H9 (cell line): ENCODE results near the gene SGTB. TPM values are rescaled to one million over a fixed set of nuclear protein-coding genes. Genes with fewer than 3 reads are reported as not detected.

ENCODE experiments used
- DNase-seq: peaks from one replicate; pipeline ENCODE4 v3.0.0-alpha.2; 2017
- H2AFZ ChIP-seq: one replicate; pipeline ENCODE4 v1.6.1; 2013; ENCODE audit warnings: mild to moderate bottlenecking, low read length, control low read depth, moderate library complexity
- H2AK5ac ChIP-seq: 2 replicates; pipeline ENCODE4 v1.6.1; 2013; ENCODE audit warnings: low read length, control low read depth, mixed read lengths; ENCODE audit not compliant: insufficient read length
- H2BK120ac ChIP-seq: one replicate; pipeline ENCODE4 v1.6.1; 2013; ENCODE audit warnings: low read depth, mild to moderate bottlenecking, low read length, control low read depth, inconsistent platforms; ENCODE audit not compliant: poor library complexity, severe bottlenecking
- H2BK12ac ChIP-seq: 2 replicates; pipeline ENCODE4 v1.6.1; 2013; ENCODE audit warnings: low read length, control low read depth, mixed read lengths, low read depth; ENCODE audit not compliant: insufficient read length
- H2BK15ac ChIP-seq: 2 replicates; pipeline ENCODE4 v1.6.1; 2013; ENCODE audit warnings: low read depth, low read length, control low read depth
- H2BK20ac ChIP-seq: one replicate; pipeline ENCODE4 v1.6.1; 2013; ENCODE audit warnings: low read depth, mild to moderate bottlenecking, low read length, control low read depth, inconsistent platforms; ENCODE audit not compliant: poor library complexity, severe bottlenecking
- H2BK5ac ChIP-seq: 2 replicates; pipeline ENCODE4 v1.6.1; 2013; ENCODE audit warnings: low read length, control low read depth, mixed read lengths; ENCODE audit not compliant: insufficient read length
- H3K14ac ChIP-seq: 2 replicates; pipeline ENCODE4 v1.6.1; 2013; ENCODE audit warnings: low read length, control low read depth; ENCODE audit not compliant: insufficient read depth
- H3K18ac ChIP-seq: 2 replicates; pipeline ENCODE4 v1.6.1; 2013; ENCODE audit warnings: low read depth, mild to moderate bottlenecking, mixed read lengths, low read length, control low read depth; ENCODE audit not compliant: insufficient read length
- H3K23ac ChIP-seq: 2 replicates; pipeline ENCODE4 v1.6.1; 2013; ENCODE audit warnings: low read length, control low read depth, mixed read lengths, low read depth; ENCODE audit not compliant: insufficient read length
- H3K23me2 ChIP-seq: 2 replicates; pipeline ENCODE4 v1.6.1; 2013; ENCODE audit warnings: low read depth, mild to moderate bottlenecking, mixed read lengths, low read length, control low read depth; ENCODE audit not compliant: insufficient read length, poor library complexity, severe bottlenecking
- H3K27ac ChIP-seq: 2 replicates; pipeline ENCODE4 v1.5.1; 2013; ENCODE audit warnings: low read length, control low read depth, mixed read lengths, low read depth; ENCODE audit not compliant: insufficient read length
- H3K27me3 ChIP-seq: 2 replicates; pipeline ENCODE4 v1.6.1; 2013; ENCODE audit warnings: low read length, control low read depth, inconsistent platforms; ENCODE audit not compliant: insufficient read depth
- H3K4ac ChIP-seq: 2 replicates; pipeline ENCODE4 v1.6.1; 2013; ENCODE audit warnings: low read depth, mild to moderate bottlenecking, control low read depth, inconsistent platforms, low read length, moderate library complexity
- H3K4me1 ChIP-seq: 2 replicates; pipeline ENCODE4 v1.6.1; 2013; ENCODE audit warnings: low read length, control low read depth, inconsistent platforms; ENCODE audit not compliant: insufficient read depth
- H3K4me2 ChIP-seq: 2 replicates; pipeline ENCODE4 v1.6.1; 2013; ENCODE audit warnings: low read length, control low read depth, mixed read lengths; ENCODE audit not compliant: insufficient read length, insufficient read depth
- H3K56ac ChIP-seq: 2 replicates; pipeline ENCODE4 v1.6.1; 2013; ENCODE audit warnings: low read depth, mild to moderate bottlenecking, mixed read lengths, low read length, control low read depth; ENCODE audit not compliant: insufficient read length
- H3K79me1 ChIP-seq: 2 replicates; pipeline ENCODE4 v1.6.1; 2013; ENCODE audit warnings: low read depth, mild to moderate bottlenecking, moderate library complexity, low read length, control low read depth, inconsistent platforms; ENCODE audit not compliant: insufficient read depth, poor library complexity, severe bottlenecking
- H3K79me2 ChIP-seq: 2 replicates; pipeline ENCODE4 v1.6.1; 2013; ENCODE audit warnings: low read length, control low read depth, inconsistent platforms; ENCODE audit not compliant: insufficient read depth
- H3K9ac ChIP-seq: 2 replicates; pipeline ENCODE4 v1.6.1; 2013; ENCODE audit warnings: low read length, control low read depth, mixed read lengths; ENCODE audit not compliant: insufficient read length; ENCODE audit errors: extremely low read depth
- H3K9me3 ChIP-seq: one replicate; pipeline ENCODE4 v1.6.1; 2013; ENCODE audit warnings: low read depth, low read length, inconsistent platforms; ENCODE audit not compliant: control insufficient read depth
- H3T11ph ChIP-seq: one replicate; pipeline ENCODE4 v1.6.1; 2013; ENCODE audit warnings: mild to moderate bottlenecking, low read length, control low read depth, inconsistent platforms
- H4K20me1 ChIP-seq: one replicate; pipeline ENCODE4 v1.6.1; 2013; ENCODE audit not compliant: control insufficient read depth, insufficient read length, insufficient read depth
- H4K5ac ChIP-seq: 2 replicates; pipeline ENCODE4 v1.6.1; 2013; ENCODE audit warnings: low read depth, mild to moderate bottlenecking, mixed read lengths, low read length, control low read depth; ENCODE audit not compliant: insufficient read length
- H4K8ac ChIP-seq: replicated peaks from 2 replicates; pipeline ENCODE4 v1.6.1; 2013; ENCODE audit warnings: low read length, control low read depth, mixed read lengths, low read depth; ENCODE audit not compliant: insufficient read length
- H4K91ac ChIP-seq: 2 replicates; pipeline ENCODE4 v1.6.1; 2013; ENCODE audit warnings: low read depth, mild to moderate bottlenecking, moderate library complexity, mixed read lengths, low read length, control low read depth; ENCODE audit not compliant: insufficient read length
- H3K27ac Mint-ChIP-seq, 3 experiments: 2 replicates in 2 of 3; 3 replicates in 1 of 3; pipeline ENCODE4 v1.8.0; 2020 to 2021; ENCODE audit warnings: mixed read lengths in 3 of 3, mild to moderate bottlenecking in 1 of 3, moderate library complexity in 1 of 3
- H3K27me3 Mint-ChIP-seq: 2 replicates; pipeline ENCODE4 v1.8.0; 2021; ENCODE audit warnings: low read depth, mild to moderate bottlenecking, moderate library complexity, mixed read lengths
- H3K36me3 Mint-ChIP-seq, 3 experiments: 2 replicates in 2 of 3; 3 replicates in 1 of 3; pipeline ENCODE4 v1.8.0; 2020 to 2021; ENCODE audit warnings: low read depth in 3 of 3, mixed read lengths in 3 of 3; ENCODE audit not compliant: insufficient read depth in 1 of 3
- H3K4me1 Mint-ChIP-seq, 2 experiments: 2 replicates each; pipeline ENCODE4 v1.8.0; 2020; ENCODE audit warnings: mixed read lengths in 2 of 2
- H3K4me3 Mint-ChIP-seq, 2 experiments: 2 replicates in 1 of 2; 3 replicates in 1 of 2; pipeline ENCODE4 v1.8.0; 2020 to 2021; ENCODE audit warnings: mild to moderate bottlenecking in 2 of 2, mixed read lengths in 2 of 2, moderate library complexity in 1 of 2
- H3K9me3 Mint-ChIP-seq, 2 experiments: 2 replicates in 1 of 2; 3 replicates in 1 of 2; pipeline ENCODE4 v1.8.0; 2020; ENCODE audit warnings: mild to moderate bottlenecking in 2 of 2, mixed read lengths in 2 of 2, moderate library complexity in 1 of 2
- total RNA-seq: library from RNA; stranded (reverse); gene quantifications from 2 replicates; pipeline ENCODE4 v1.2.1, GENCODE V29; 2021
- TF ChIP-seq, protein P1 (sequence below): fragments of 200-600 bp; sonication (generic); conservative IDR thresholded peaks from 3 replicates; pipeline ENCODE4 v1.8.0; 2021; ENCODE audit warnings: antibody characterized with exemption, mild to moderate bottlenecking

The SGTB gene
- total RNA-seq, 1 experiment from 2014 or later, result 18.7 TPM

DNA sequence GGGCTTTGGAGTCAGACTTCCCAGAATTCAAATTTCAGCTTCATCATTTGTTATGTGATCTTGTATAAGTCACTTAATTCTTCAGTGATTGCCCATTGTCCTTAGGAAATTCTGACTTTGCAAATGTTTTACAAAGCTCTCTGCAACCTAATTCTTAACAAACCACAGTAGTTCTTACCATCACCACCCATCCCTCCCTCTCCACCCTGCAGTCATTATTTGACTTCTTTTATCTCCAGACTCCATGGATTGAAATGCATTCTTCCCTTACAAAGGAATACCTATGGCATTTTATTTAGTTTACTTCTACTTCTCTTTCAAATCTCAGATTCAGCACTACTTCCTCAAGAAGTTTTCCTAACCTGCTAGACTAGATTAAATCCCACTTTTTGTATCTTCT is 74.0 kb downstream of the SGTB start:
- Histone ChIP-seq H3K23me2 (no peaks in the 10 kb centered on the region), H2AK5ac (no peak overlapping the region), H3T11ph (no peak overlapping the region), H3K27me3 (no peaks in the 10 kb centered on the region), H3K4me1 (no peaks in the 10 kb centered on the region), H3K9me3 (no peaks in the 10 kb centered on the region), H4K91ac (no peak overlapping the region), H2AFZ (no peak overlapping the region), H3K4me2 (no peak overlapping the region), H3K79me2 (no peaks in the 10 kb centered on the region), H4K8ac (no peak overlapping the region), H3K14ac (no peak overlapping the region), H4K20me1 (no peaks in the 10 kb centered on the region), H3K23ac (no peak overlapping the region), H2BK5ac (no peak overlapping the region), H2BK12ac (no peak overlapping the region), H3K4ac (no peak overlapping the region), H3K9ac (no peak overlapping the region), H2BK15ac (no peak overlapping the region), H3K27ac (no peak overlapping the region), H2BK20ac (no peak overlapping the region), H4K5ac (no peak overlapping the region), H3K79me1 (no peaks in the 10 kb centered on the region), H3K56ac (no peak overlapping the region), H2BK120ac (no peak overlapping the region), H3K18ac (no peak overlapping the region)
- DNase-seq, result no peak
- Mint-ChIP-seq H3K4me1 (peaks cover 12 to 19% of the 10 kb centered on the region in 2 experiments), H3K9me3 (no peaks in the 10 kb centered on the region), H3K27ac (peak overlapping the region; percentile 32 to 74 (median 69); a peak in 6 of 7 replicates), H3K36me3 (peaks cover 0 to 5% (median 0%) of the 10 kb centered on the region in 3 experiments; a peak in 2 of 7 replicates), H3K27me3 (no peaks in the 10 kb centered on the region), H3K4me3 (no peak overlapping the region)
- TF ChIP-seq, protein P1, sequence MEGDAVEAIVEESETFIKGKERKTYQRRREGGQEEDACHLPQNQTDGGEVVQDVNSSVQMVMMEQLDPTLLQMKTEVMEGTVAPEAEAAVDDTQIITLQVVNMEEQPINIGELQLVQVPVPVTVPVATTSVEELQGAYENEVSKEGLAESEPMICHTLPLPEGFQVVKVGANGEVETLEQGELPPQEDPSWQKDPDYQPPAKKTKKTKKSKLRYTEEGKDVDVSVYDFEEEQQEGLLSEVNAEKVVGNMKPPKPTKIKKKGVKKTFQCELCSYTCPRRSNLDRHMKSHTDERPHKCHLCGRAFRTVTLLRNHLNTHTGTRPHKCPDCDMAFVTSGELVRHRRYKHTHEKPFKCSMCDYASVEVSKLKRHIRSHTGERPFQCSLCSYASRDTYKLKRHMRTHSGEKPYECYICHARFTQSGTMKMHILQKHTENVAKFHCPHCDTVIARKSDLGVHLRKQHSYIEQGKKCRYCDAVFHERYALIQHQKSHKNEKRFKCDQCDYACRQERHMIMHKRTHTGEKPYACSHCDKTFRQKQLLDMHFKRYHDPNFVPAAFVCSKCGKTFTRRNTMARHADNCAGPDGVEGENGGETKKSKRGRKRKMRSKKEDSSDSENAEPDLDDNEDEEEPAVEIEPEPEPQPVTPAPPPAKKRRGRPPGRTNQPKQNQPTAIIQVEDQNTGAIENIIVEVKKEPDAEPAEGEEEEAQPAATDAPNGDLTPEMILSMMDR, result no peak
